ENCODE measurements around the gene AFDN.

Gene AFDN

GRCh38 chr6:167898673-167899311 lies 72.1 kb downstream of the AFDN start:
- TF ChIP-seq CTCF (IDR thresholded peaks at IDR 0.05; ENCODE audit: low read depth, low read length): peak; percentile 74
- peak; percentile 67 to 74 for DNase-seq (ENCODE audit: low read depth in 2 of 2)
- no peak overlapping the region for H3K4me3 ChIP-seq (replicated peaks in 1 of 2; ENCODE audit: low read depth in 2 of 2, low read length in 2 of 2)

- no peak for DNase-seq (ENCODE audit: low read depth in 2 of 2)
- TF ChIP-seq CTCF (IDR thresholded peaks at IDR 0.05; ENCODE audit: low read depth, low read length): no peak
- H3K4me3 ChIP-seq (replicated peaks in 1 of 2; ENCODE audit: low read depth in 2 of 2, low read length in 2 of 2): no peak overlapping the region
Observed at GRCh38 chr6:167904791-167905190, 78.1 kb downstream of the AFDN start.

GRCh38 chr6:167906899-167907298 lies 80.2 kb downstream of the AFDN start:
- peak; percentile 5 to 41 for DNase-seq (ENCODE audit: low read depth in 2 of 2)
- no peak overlapping the region for H3K4me3 ChIP-seq (replicated peaks in 1 of 2; ENCODE audit: low read depth in 2 of 2, low read length in 2 of 2)
- no peak for TF ChIP-seq CTCF (IDR thresholded peaks at IDR 0.05; ENCODE audit: low read depth, low read length)

- TF ChIP-seq CTCF (IDR thresholded peaks at IDR 0.05; ENCODE audit: low read depth, low read length): peak; percentile 46
- H3K4me3 ChIP-seq (replicated peaks in 1 of 2; ENCODE audit: low read depth in 2 of 2, low read length in 2 of 2): no peak overlapping the region
- peak; percentile 39 to 47 for DNase-seq (ENCODE audit: low read depth in 2 of 2)
Observed at GRCh38 chr6:167907837-167908681, 81.3 kb downstream of the AFDN start.

- TF ChIP-seq CTCF (IDR thresholded peaks at IDR 0.05; ENCODE audit: low read depth, low read length): no peak
- no peak for DNase-seq (ENCODE audit: low read depth in 2 of 2)
Observed at GRCh38 chr6:167910007-167910406, 83.3 kb downstream of the AFDN start.

GRCh38 chr6:167910652-167911051 lies 83.9 kb downstream of the AFDN start:
- no peak for DNase-seq (ENCODE audit: low read depth in 2 of 2)
- H3K4me3 ChIP-seq (replicated peaks in 1 of 2; ENCODE audit: low read depth in 2 of 2, low read length in 2 of 2): no peak overlapping the region
- TF ChIP-seq CTCF (IDR thresholded peaks at IDR 0.05; ENCODE audit: low read depth, low read length): no peak

More at GRCh38 chr6:167910007-167910406, 83.3 kb downstream of the AFDN start:
- no peak overlapping the region for H3K4me3 ChIP-seq (replicated peaks in 1 of 2; ENCODE audit: low read depth in 2 of 2, low read length in 2 of 2)
